Measurements from ENCODE around the gene LDLRAD4.

- TF ChIP-seq CTCF (conservative IDR thresholded peaks at IDR 0.05; ENCODE audit: low read depth, low read length) (no peak), EZH2 (IDR thresholded peaks at IDR 0.05; ENCODE audit: borderline replicate concordance, low read depth, low read length, poor library complexity, severe bottlenecking) (no peak)
Observed at GRCh38 chr18:13269521-13270011, 51.0 kb downstream of the LDLRAD4 start.

Measured in A673 (cell line).